Stimulated activated naive CD8-positive, alpha-beta T cell treated with anti-CD3 and anti-CD28 coated beads, Interleukin-15, Interleukin-2, amounts not matched to agents 100 ng/mL and 50 ng/mL, for 24 hours (primary cell): ENCODE data around the gene OR4F29.
"Not testable (repeated sequence)": the region's sequence is repeated elsewhere in the genome, so short reads cannot be mapped to it uniquely, and the experiment has no call there.

Source experiments
- H3K27ac Mint-ChIP-seq: one replicate; pipeline ENCODE4 v1.8.0; 2021; ENCODE audit warnings: mild to moderate bottlenecking, mixed read lengths
- H3K27me3 Mint-ChIP-seq: one replicate; pipeline ENCODE4 v1.8.0; 2021; ENCODE audit warnings: mixed read lengths
- H3K36me3 Mint-ChIP-seq: one replicate; pipeline ENCODE4 v1.8.0; 2021; ENCODE audit warnings: low read depth, mixed read lengths
- H3K4me1 Mint-ChIP-seq: one replicate; pipeline ENCODE4 v1.8.0; 2021; ENCODE audit warnings: low read depth, mixed read lengths
- H3K4me3 Mint-ChIP-seq: one replicate; pipeline ENCODE4 v1.8.0; 2021; ENCODE audit warnings: mild to moderate bottlenecking, mixed read lengths
- H3K9me3 Mint-ChIP-seq: one replicate; pipeline ENCODE4 v1.8.0; 2021; ENCODE audit warnings: mixed read lengths

OR4F29 gene

GRCh38 chr1:451578-451977 is at the start of gene OR4F29:
TSS of gene OR4F29 (minus strand) at chr1:451678. CDS start at chr1:451678, 0 bp downstream.
- not testable (repeated sequence) for H3K4me3 Mint-ChIP-seq, H3K27ac Mint-ChIP-seq, H3K36me3 Mint-ChIP-seq, H3K4me1 Mint-ChIP-seq, H3K27me3 Mint-ChIP-seq, H3K9me3 Mint-ChIP-seq
